Measurements from ENCODE around the gene CCDC136. TPM values are rescaled to one million over a fixed set of nuclear protein-coding genes. Genes with fewer than 3 reads are reported as not detected.

CCDC136 gene
- total and polyA plus RNA-seq, 8 donors: 2.5 to 87.1 (median 49.5) TPM

DNA sequence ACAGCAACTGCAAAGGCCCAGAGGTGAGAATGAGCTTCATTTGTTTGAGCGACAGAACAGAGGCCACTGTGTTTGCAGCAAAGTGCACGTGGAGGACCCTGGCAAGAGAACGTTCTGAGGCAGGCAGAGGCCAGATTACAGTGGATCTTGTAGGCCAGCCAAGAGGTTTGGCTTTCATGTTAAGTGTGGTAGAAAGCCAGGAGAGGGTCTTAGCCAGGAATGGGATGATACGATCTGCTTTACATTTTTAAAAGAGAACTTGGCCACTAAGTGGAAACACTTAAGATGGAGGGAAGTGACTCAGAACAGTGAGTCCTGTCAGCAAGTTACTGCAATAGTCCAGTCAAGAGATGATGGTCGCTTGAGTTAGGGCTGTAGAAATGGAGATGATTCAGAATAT, 4.6 kb downstream of the CCDC136 start:
- intact Hi-C loops (cut with DNase I): no loop called here
- ATAC-seq: no peak
- TF ChIP-seq, protein P1, sequence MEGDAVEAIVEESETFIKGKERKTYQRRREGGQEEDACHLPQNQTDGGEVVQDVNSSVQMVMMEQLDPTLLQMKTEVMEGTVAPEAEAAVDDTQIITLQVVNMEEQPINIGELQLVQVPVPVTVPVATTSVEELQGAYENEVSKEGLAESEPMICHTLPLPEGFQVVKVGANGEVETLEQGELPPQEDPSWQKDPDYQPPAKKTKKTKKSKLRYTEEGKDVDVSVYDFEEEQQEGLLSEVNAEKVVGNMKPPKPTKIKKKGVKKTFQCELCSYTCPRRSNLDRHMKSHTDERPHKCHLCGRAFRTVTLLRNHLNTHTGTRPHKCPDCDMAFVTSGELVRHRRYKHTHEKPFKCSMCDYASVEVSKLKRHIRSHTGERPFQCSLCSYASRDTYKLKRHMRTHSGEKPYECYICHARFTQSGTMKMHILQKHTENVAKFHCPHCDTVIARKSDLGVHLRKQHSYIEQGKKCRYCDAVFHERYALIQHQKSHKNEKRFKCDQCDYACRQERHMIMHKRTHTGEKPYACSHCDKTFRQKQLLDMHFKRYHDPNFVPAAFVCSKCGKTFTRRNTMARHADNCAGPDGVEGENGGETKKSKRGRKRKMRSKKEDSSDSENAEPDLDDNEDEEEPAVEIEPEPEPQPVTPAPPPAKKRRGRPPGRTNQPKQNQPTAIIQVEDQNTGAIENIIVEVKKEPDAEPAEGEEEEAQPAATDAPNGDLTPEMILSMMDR (IDR thresholded peaks at IDR 0.05): no peak
- peaks cover 0 to 25% of the 10 kb centered on the region in 2 donors for H3K27me3 ChIP-seq
- H3K27ac ChIP-seq: no peak overlapping the region
- DNase-seq: peak in 1 of 4 donors; percentile 22
- H3K36me3 ChIP-seq: no peaks in the 10 kb centered on the region
- no peaks in the 10 kb centered on the region for H3K9me3 ChIP-seq
- H3K4me3 ChIP-seq: no peak overlapping the region
- H3K4me1 ChIP-seq: peaks cover 0 to 8% of the 10 kb centered on the region in 2 donors

DNA sequence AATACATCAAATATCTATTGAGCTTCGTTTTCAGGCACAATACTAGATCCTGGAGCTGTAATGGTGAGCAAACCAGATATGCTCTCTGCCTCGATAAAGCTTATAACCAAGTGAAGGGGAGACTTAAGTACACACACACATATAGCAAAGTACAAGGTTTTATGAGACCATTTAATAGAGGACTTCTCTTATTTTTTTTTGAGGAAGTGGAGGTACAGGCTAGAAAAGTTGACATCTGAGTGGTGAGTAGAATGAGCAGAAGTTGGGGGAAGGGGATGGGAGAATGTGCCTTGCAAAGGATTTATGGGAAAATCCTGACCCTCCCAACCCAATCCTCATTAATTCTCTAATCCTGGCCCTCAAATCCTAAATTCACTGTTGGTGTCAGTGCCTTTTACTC, 7.7 kb downstream of the CCDC136 start:
- DNase-seq: no peak
- no peaks in the 10 kb centered on the region for H3K9me3 ChIP-seq
- H3K4me3 ChIP-seq: no peak overlapping the region
- H3K27ac ChIP-seq: no peak overlapping the region
- H3K27me3 ChIP-seq: peaks cover 0 to 3% of the 10 kb centered on the region in 2 donors
- H3K4me1 ChIP-seq: no peaks in the 10 kb centered on the region
- TF ChIP-seq, protein P1 (IDR thresholded peaks at IDR 0.05): no peak
- no peaks in the 10 kb centered on the region for H3K36me3 ChIP-seq
- intact Hi-C loops (cut with DNase I): no loop called here
- no peak for ATAC-seq

DNA sequence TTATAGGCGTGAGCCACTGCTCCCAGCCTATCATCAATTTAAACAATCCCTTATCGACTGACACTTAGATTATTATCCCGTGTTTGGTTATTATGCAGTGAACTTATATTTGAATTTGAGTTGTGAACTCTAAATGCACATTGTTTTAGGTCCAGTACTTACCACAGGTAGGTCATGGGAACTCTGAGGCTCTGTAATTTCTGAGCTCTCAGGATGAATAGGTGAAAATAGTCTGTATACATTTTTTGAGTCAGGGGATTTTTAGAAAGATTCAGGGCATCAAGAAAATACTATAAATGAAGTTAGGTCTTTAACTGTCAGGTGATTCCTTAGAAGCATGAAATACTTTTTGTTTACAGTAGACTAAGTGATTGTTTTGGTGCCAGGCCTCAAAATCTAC, 8.8 kb downstream of the CCDC136 start:
- TF ChIP-seq, protein P1 (IDR thresholded peaks at IDR 0.05): no peak

DNA sequence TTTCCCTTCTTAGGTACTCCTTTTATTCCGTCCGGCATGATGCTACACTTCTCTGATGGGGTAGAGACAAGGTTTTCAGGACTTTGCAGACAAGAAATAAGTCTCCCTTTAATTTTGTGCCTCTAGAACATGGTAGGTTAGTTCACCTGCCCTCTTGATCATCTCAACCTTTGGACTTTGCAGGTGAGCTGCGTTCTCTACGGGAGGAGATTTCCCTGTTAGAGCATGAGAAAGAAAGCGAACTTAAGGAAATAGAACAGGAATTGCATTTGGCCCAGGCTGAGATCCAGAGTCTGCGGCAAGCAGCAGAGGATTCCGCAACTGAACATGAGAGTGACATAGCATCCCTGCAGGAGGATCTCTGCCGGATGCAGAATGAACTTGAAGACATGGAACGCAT, 9.2 kb downstream of the CCDC136 start:
- TF ChIP-seq, protein P1 (IDR thresholded peaks at IDR 0.05): no peak
- intact Hi-C loops (cut with DNase I): no loop called here
- H3K4me1 ChIP-seq: no peaks in the 10 kb centered on the region
- H3K4me3 ChIP-seq: no peak overlapping the region
- DNase-seq: no peak
- no peak overlapping the region for H3K27ac ChIP-seq
- no peaks in the 10 kb centered on the region for H3K9me3 ChIP-seq
- no peaks in the 10 kb centered on the region for H3K36me3 ChIP-seq
- ATAC-seq: no peak
- H3K27me3 ChIP-seq: no peaks in the 10 kb centered on the region

More for the DNA sequence above, 8.8 kb downstream of the CCDC136 start:
- Histone ChIP-seq H3K36me3 (no peaks in the 10 kb centered on the region), H3K27me3 (no peaks in the 10 kb centered on the region), H3K9me3 (no peaks in the 10 kb centered on the region), H3K27ac (no peak overlapping the region), H3K4me3 (no peak overlapping the region), H3K4me1 (no peaks in the 10 kb centered on the region)
- ATAC-seq: no peak
- no peak for DNase-seq
- intact Hi-C loops (cut with DNase I): no loop called here

DNA sequence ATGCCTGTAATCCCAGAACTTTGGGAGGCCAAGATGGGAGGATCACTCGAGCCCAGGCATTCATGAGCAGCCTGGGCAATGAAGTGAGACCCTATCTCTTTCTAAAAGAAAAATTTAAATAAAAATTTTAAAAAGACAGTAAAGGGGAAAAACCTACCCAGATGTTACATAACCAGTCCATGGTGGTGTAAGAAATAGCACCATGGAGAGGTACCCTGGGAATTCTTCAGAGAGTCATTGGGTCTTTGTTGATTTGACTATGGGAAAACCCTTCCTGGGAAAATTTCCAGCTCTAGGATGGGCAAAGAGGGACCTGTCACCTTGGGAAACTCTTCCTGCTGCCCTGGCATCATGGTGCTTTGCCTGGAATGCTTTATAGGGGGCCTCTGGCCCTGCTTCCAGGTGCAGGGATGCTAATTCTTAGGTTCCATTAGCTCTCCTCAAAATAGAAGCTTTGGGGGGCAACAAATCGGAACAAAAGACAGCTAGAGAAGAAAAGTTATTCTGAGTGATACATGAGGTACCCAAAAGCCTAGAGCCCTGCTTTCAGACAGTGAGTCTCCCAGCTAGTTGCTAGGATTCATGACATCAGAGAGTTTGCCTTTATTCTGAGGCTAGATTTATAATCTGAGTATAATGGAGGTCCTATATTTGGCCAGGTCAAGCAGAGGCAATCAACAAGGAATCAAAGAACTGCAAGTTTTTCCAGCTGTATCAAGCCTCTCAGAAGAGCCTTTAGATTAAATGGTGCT, 10.1 kb downstream of the CCDC136 start:
- intact Hi-C loops (cut with DNase I): no loop called here

More for the DNA sequence above, 10.1 kb downstream of the CCDC136 start:
- Histone ChIP-seq H3K9me3 (no peaks in the 10 kb centered on the region), H3K4me3 (no peak overlapping the region), H3K4me1 (no peaks in the 10 kb centered on the region), H3K27me3 (no peaks in the 10 kb centered on the region), H3K27ac (no peak overlapping the region), H3K36me3 (no peaks in the 10 kb centered on the region)
- TF ChIP-seq, protein P1 (IDR thresholded peaks at IDR 0.05): no peak
- ATAC-seq (no peak), DNase-seq (no peak)

Data from left lung (tissue), 10 donors.